Cardiac muscle cell (in vitro differentiated cells and primary cell): ENCODE data around the gene PLEK. TPM values are rescaled to one million over a fixed set of nuclear protein-coding genes. Genes with fewer than 3 reads are reported as not detected.
A peak's percentile ranks its signal among the peaks of the same experiment; 100 is the strongest.

Source experiments
- DNase-seq, 2 donors: peaks; one replicate each; pipeline versions ENCODE4 v3.0.0 to v3.0.0-alpha.2; 2010 to 2017; ENCODE audit warnings: low read depth in 1 of 2, low spot score in 1 of 2
- H3K27ac ChIP-seq: fragments of 200-600 bp; sonication (generic); 2 replicates; pipeline ENCODE4 v1.5.1; 2016
- H3K27me3 ChIP-seq: fragments of 200-600 bp; sonication (generic); 2 replicates; pipeline ENCODE4 v1.6.0; 2016; ENCODE audit warnings: control low read depth
- H3K36me3 ChIP-seq: fragments of 200-600 bp; sonication (generic); 2 replicates; pipeline ENCODE4 v1.5.1; 2016; ENCODE audit warnings: control low read depth
- H3K4me1 ChIP-seq: fragments of 200-600 bp; sonication (generic); 2 replicates; pipeline ENCODE4 v1.8.1; 2017; ENCODE audit warnings: low read depth, mild to moderate bottlenecking, mixed run types
- H3K4me3 ChIP-seq: fragments of 200-600 bp; sonication (generic); 2 replicates; pipeline ENCODE4 v1.5.1; 2016; ENCODE audit warnings: mild to moderate bottlenecking
- H3K9me3 ChIP-seq: fragments of 200-600 bp; sonication (generic); 2 replicates; pipeline ENCODE4 v1.5.1; 2017; ENCODE audit warnings: low read depth, mild to moderate bottlenecking, control low read depth
- CTCF ChIP-seq: IDR thresholded peaks from 2 replicates; pipeline ENCODE4 v1.5.1; 2012; ENCODE audit warnings: low read depth, mild to moderate bottlenecking, low read length
- polyA plus RNA-seq: library from polyadenylated mRNA; unstranded; fragments of >200 nt; fragmentation: Nextera tagmentation; extraction: Ambion mirVana; gene quantifications from 2 replicates; pipeline ENCODE4 v1.2.1, GENCODE V29; 2016
- total RNA-seq: library from RNA; depleted of rRNA; stranded (reverse); fragments of >200 nt; gene quantifications from 2 replicates; pipeline ENCODE4 v1.2.3, GENCODE V29; 2016

Gene PLEK
- total and polyA plus RNA-seq, 2 experiments from 2014 or later: not detected

- no peaks in the 10 kb centered on the region for H3K9me3 ChIP-seq
- peak overlapping the region; percentile 8 for H3K27ac ChIP-seq
- no peaks in the 10 kb centered on the region for H3K36me3 ChIP-seq
- no peak for DNase-seq
- no peak for TF ChIP-seq CTCF
- H3K27me3 ChIP-seq: no peaks in the 10 kb centered on the region
- H3K4me1 ChIP-seq: peaks cover 36% of the 10 kb centered on the region
- no peak overlapping the region for H3K4me3 ChIP-seq
Measured at GRCh38 chr2:68418419-68418818, 53.3 kb downstream of the PLEK start.

- Histone ChIP-seq H3K9me3 (no peaks in the 10 kb centered on the region), H3K4me3 (no peak overlapping the region), H3K27ac (no peak overlapping the region), H3K36me3 (no peaks in the 10 kb centered on the region), H3K27me3 (no peaks in the 10 kb centered on the region), H3K4me1 (peaks cover 31% of the 10 kb centered on the region)
- no peak for DNase-seq
- TF ChIP-seq CTCF: no peak
Measured at GRCh38 chr2:68418855-68419254, 53.8 kb downstream of the PLEK start.

- H3K4me3 ChIP-seq: no peak overlapping the region
- no peaks in the 10 kb centered on the region for H3K9me3 ChIP-seq
- no peak for TF ChIP-seq CTCF
- peaks cover 21% of the 10 kb centered on the region for H3K4me1 ChIP-seq
- peak in 1 of 2 donors; percentile 65 for DNase-seq
- H3K36me3 ChIP-seq: no peaks in the 10 kb centered on the region
- no peaks in the 10 kb centered on the region for H3K27me3 ChIP-seq
- H3K27ac ChIP-seq: no peak overlapping the region
Measured at GRCh38 chr2:68420254-68420910, 55.3 kb downstream of the PLEK start.

GRCh38 chr2:68423966-68424650 lies 59.0 kb downstream of the PLEK start:
- Histone ChIP-seq H3K36me3 (no peaks in the 10 kb centered on the region), H3K9me3 (no peaks in the 10 kb centered on the region), H3K4me1 (no peaks in the 10 kb centered on the region), H3K27me3 (no peaks in the 10 kb centered on the region), H3K27ac (no peak overlapping the region), H3K4me3 (no peak overlapping the region)
- no peak for DNase-seq
- TF ChIP-seq CTCF: no peak

- Histone ChIP-seq H3K27ac (no peak overlapping the region), H3K27me3 (no peaks in the 10 kb centered on the region), H3K4me1 (peaks cover 12% of the 10 kb centered on the region), H3K4me3 (no peak overlapping the region), H3K36me3 (no peaks in the 10 kb centered on the region), H3K9me3 (no peaks in the 10 kb centered on the region)
- no peak for DNase-seq
- no peak for TF ChIP-seq CTCF
Measured at GRCh38 chr2:68425503-68425902, 60.4 kb downstream of the PLEK start.
